B cell (primary cell): Measurements from ENCODE around the gene OTOF.

ENCODE experiments used
- CTCF ChIP-seq: fragments of 200-600 bp; IDR thresholded peaks from one replicate; pipeline ENCODE4 v1.8.0; 2022; ENCODE audit warnings: antibody characterized with exemption, mild to moderate bottlenecking
- EZH2 ChIP-seq: IDR thresholded peaks from 2 replicates; pipeline ENCODE4 v1.6.1; 2012; ENCODE audit warnings: borderline replicate concordance, low read depth, mild to moderate bottlenecking, moderate library complexity, low read length; ENCODE audit not compliant: insufficient read depth, poor library complexity, severe bottlenecking

GRCh38 chr2:26519396-26520147 is 41.6 kb upstream of the OTOF start:
- no peak for TF ChIP-seq CTCF
- no peak for TF ChIP-seq EZH2
